Fibroblast of lung (primary cell): ENCODE data around the gene ATP5PB. TPM values are rescaled to one million over a fixed set of nuclear protein-coding genes. Genes with fewer than 3 reads are reported as not detected.

Experiments used
- DNase-seq, 2 donors: peaks; one replicate each; pipeline versions ENCODE4 v3.0.0 to v3.0.0-alpha.2; 2010; ENCODE audit warnings: low read depth in 2 of 2
- H2AFZ ChIP-seq: 2 replicates; pipeline ENCODE4 v1.5.1; 2012; ENCODE audit warnings: low read length, control low read depth, inconsistent platforms
- H3K27ac ChIP-seq: 2 replicates; pipeline ENCODE4 v1.5.1; 2011; ENCODE audit warnings: low read length, control low read depth; ENCODE audit not compliant: insufficient read depth
- H3K27me3 ChIP-seq: 2 replicates; pipeline ENCODE4 v1.5.1; 2011; ENCODE audit warnings: mild to moderate bottlenecking, low read length; ENCODE audit not compliant: control insufficient read depth, insufficient read depth
- H3K36me3 ChIP-seq: 2 replicates; pipeline ENCODE4 v1.5.1; 2011; ENCODE audit warnings: low read length; ENCODE audit not compliant: control insufficient read depth, insufficient read depth
- H3K4me1 ChIP-seq: 2 replicates; pipeline ENCODE4 v1.5.1; 2011; ENCODE audit warnings: low read length; ENCODE audit not compliant: control insufficient read depth, insufficient read depth; ENCODE audit errors: extremely low read depth
- H3K4me2 ChIP-seq: 2 replicates; pipeline ENCODE4 v1.5.1; 2011; ENCODE audit warnings: low read length, control low read depth; ENCODE audit not compliant: insufficient read depth; ENCODE audit errors: extremely low read depth
- H3K4me3 ChIP-seq, 4 experiments: fragments of 200-600 bp in 1 of 4; sonication (generic) in 1 of 4; replicated peaks in 1 of 4; 2 replicates each; pipeline ENCODE4 v1.5.1; 2011 to 2016; ENCODE audit warnings: low read length in 4 of 4, low read depth in 3 of 4, mild to moderate bottlenecking in 3 of 4, control low read depth in 2 of 4, inconsistent platforms in 1 of 4, mixed read lengths in 1 of 4; ENCODE audit not compliant: insufficient read depth in 1 of 4; ENCODE audit errors: control extremely low read depth in 1 of 4
- H3K79me2 ChIP-seq: 2 replicates; pipeline ENCODE4 v1.5.1; 2012; ENCODE audit warnings: mild to moderate bottlenecking, low read length, inconsistent platforms; ENCODE audit not compliant: control insufficient read depth, insufficient read depth
- H3K9ac ChIP-seq: 2 replicates; pipeline ENCODE4 v1.5.1; 2011; ENCODE audit warnings: mild to moderate bottlenecking, low read length, control low read depth; ENCODE audit not compliant: insufficient read depth
- H3K9me3 ChIP-seq: 2 replicates; pipeline ENCODE4 v1.5.1; 2012; ENCODE audit warnings: low read depth, low read length; ENCODE audit not compliant: control insufficient read depth, insufficient read depth
- H4K20me1 ChIP-seq: 2 replicates; pipeline ENCODE4 v1.5.1; 2011; ENCODE audit warnings: low read length; ENCODE audit not compliant: control insufficient read depth, insufficient read depth; ENCODE audit errors: extremely low read depth
- CTCF ChIP-seq, 2 donors: IDR thresholded peaks in 1 of 2; conservative IDR thresholded peaks in 1 of 2; 1 replicate in 1 of 2; 2 replicates in 1 of 2; pipeline ENCODE4 v1.5.1; 2011 to 2012; ENCODE audit warnings: low read length in 2 of 2, control low read depth in 1 of 2, inconsistent platforms in 1 of 2, low read depth in 1 of 2, mild to moderate bottlenecking in 1 of 2
- EZH2 ChIP-seq: IDR thresholded peaks from 2 replicates; pipeline ENCODE4 v1.5.1; 2012; ENCODE audit warnings: low read length, control low read depth, mild to moderate bottlenecking; ENCODE audit errors: missing control alignments
- polyA plus RNA-seq, 2 donors: library from polyadenylated mRNA; depleted of rRNA in 1 of 2; stranded (reverse) in 1 of 2; unstranded in 1 of 2; fragments of >200 nt; gene quantifications; 2 replicates each; pipeline ENCODE4 v1.2.1, GENCODE V29; 2011 to 2012; ENCODE audit warnings: missing spikeins in 1 of 2
- total RNA-seq: library from RNA; depleted of rRNA; stranded (reverse); fragments of >200 nt; gene quantifications from 2 replicates; pipeline ENCODE4 v1.2.1, GENCODE V29; 2014

The ATP5PB gene
- total and polyA plus RNA-seq, 2 donors (not counting 1 experiment from before 2014, with no cell fraction given) = 162 to 417 TPM

- no peak overlapping the region for H2AFZ ChIP-seq
- H3K79me2 ChIP-seq = no peaks in the 10 kb centered on the region
- peaks cover 15% of the 10 kb centered on the region for H3K27me3 ChIP-seq
- no peak overlapping the region for H3K9ac ChIP-seq
- no peak for DNase-seq
- no peaks in the 10 kb centered on the region for H3K36me3 ChIP-seq
- H3K27ac ChIP-seq = no peak overlapping the region
- H3K4me2 ChIP-seq = no peak overlapping the region
- H4K20me1 ChIP-seq = no peaks in the 10 kb centered on the region
- H3K9me3 ChIP-seq = no peaks in the 10 kb centered on the region
- TF ChIP-seq CTCF (conservative IDR thresholded peaks at IDR 0.05 in 1 of 2, IDR thresholded peaks at IDR 0.05 in 1 of 2; ENCODE audit: low read depth in 1 of 2, low read length in 2 of 2) = no peak
- TF ChIP-seq EZH2 = no peak
- no peak overlapping the region for H3K4me3 ChIP-seq
- H3K4me1 ChIP-seq = no peaks in the 10 kb centered on the region
These were observed 41.8 kb downstream of the ATP5PB start for GRCh38 chr1:111491070-111491469.

- no peak for DNase-seq
- no peak overlapping the region for H3K9ac ChIP-seq
- no peaks in the 10 kb centered on the region for H3K36me3 ChIP-seq
- no peaks in the 10 kb centered on the region for H4K20me1 ChIP-seq
- no peaks in the 10 kb centered on the region for H3K79me2 ChIP-seq
- no peaks in the 10 kb centered on the region for H3K4me1 ChIP-seq
- H3K27me3 ChIP-seq = peaks cover 20% of the 10 kb centered on the region
- H3K4me3 ChIP-seq = no peak overlapping the region
- no peak overlapping the region for H3K4me2 ChIP-seq
- H3K27ac ChIP-seq = no peak overlapping the region
- H2AFZ ChIP-seq = no peak overlapping the region
- no peaks in the 10 kb centered on the region for H3K9me3 ChIP-seq
- no peak for TF ChIP-seq CTCF (conservative IDR thresholded peaks at IDR 0.05 in 1 of 2, IDR thresholded peaks at IDR 0.05 in 1 of 2; ENCODE audit: low read depth in 1 of 2, low read length in 2 of 2)
- TF ChIP-seq EZH2 = no peak
These were observed 47.1 kb downstream of the ATP5PB start for GRCh38 chr1:111496398-111496797.

GRCh38 chr1:111497592-111497991, 48.3 kb downstream of the ATP5PB start:
- Histone ChIP-seq H3K27ac (no peak overlapping the region), H3K4me3 (no peak overlapping the region), H3K4me1 (no peaks in the 10 kb centered on the region), H3K9ac (no peak overlapping the region), H3K9me3 (no peaks in the 10 kb centered on the region), H3K4me2 (no peak overlapping the region), H3K79me2 (no peaks in the 10 kb centered on the region), H4K20me1 (no peaks in the 10 kb centered on the region), H3K36me3 (no peaks in the 10 kb centered on the region), H2AFZ (no peak overlapping the region), H3K27me3 (peaks cover 20% of the 10 kb centered on the region)
- no peak for DNase-seq
- no peak for TF ChIP-seq CTCF (conservative IDR thresholded peaks at IDR 0.05 in 1 of 2, IDR thresholded peaks at IDR 0.05 in 1 of 2; ENCODE audit: low read depth in 1 of 2, low read length in 2 of 2)
- no peak for TF ChIP-seq EZH2
